Endothelial cell of umbilical vein (primary cell): ENCODE measurements around the gene FBXO24. TPM values are rescaled to one million over a fixed set of nuclear protein-coding genes. Genes with fewer than 3 reads are reported as not detected.
A peak's percentile ranks its signal among the peaks of the same experiment; 100 is the strongest.

Source experiments
- BruUV-seq: library from RNA; stranded (reverse); fragments of 400-500 nt; replicated peaks from 2 replicates; lab custom pipeline; 2021; lab: Mats Ljungman, UMichigan
- CTCF ChIA-PET: fragments of 300-600, 350-600 bp; sonication (Branson Sonifier 250); formaldehyde crosslinking; loops from one replicate; lab custom pipeline; 2021; ENCODE audit warnings: antibody characterized with exemption, inconsistent platforms; lab: Charles Lee
- POLR2A ChIA-PET: fragments of 300-600, 350-600 bp; sonication (Branson Sonifier 250); formaldehyde crosslinking; loops from one replicate; lab custom pipeline; 2021; ENCODE audit warnings: antibody characterized with exemption, inconsistent platforms; lab: Charles Lee
- DNase-seq: peaks from one replicate; pipeline ENCODE4 v3.0.0-alpha.2; 2011; ENCODE audit warnings: low read depth, low spot score
- FAIRE-seq: peaks from 2 replicates; lab custom pipeline; 2011; peaks lifted over from hg19 to GRCh38; lab: Jason Lieb, UNC
- H2AFZ ChIP-seq: 2 replicates; pipeline ENCODE4 v1.6.0; 2012; ENCODE audit warnings: low read depth, low read length, control low read depth, inconsistent platforms
- H3K27ac ChIP-seq: 2 replicates; pipeline ENCODE4 v1.5.1; 2011; ENCODE audit warnings: low read depth, mild to moderate bottlenecking, control low read depth, low read length, moderate library complexity; ENCODE audit not compliant: insufficient read depth
- H3K27me3 ChIP-seq, 2 experiments: 2 replicates each; pipeline versions ENCODE4 v1.6.0 to v1.6.1; 2011; ENCODE audit warnings: low read length in 2 of 2, mixed read lengths in 1 of 2; ENCODE audit not compliant: control insufficient read depth in 2 of 2, insufficient read depth in 2 of 2
- H3K36me3 ChIP-seq, 2 experiments: 2 replicates in 1 of 2; 3 replicates in 1 of 2; pipeline ENCODE4 v1.5.1; 2011; ENCODE audit warnings: low read length in 2 of 2, mild to moderate bottlenecking in 1 of 2, moderate library complexity in 1 of 2; ENCODE audit not compliant: control insufficient read depth in 2 of 2, insufficient read depth in 2 of 2; ENCODE audit errors: extremely low read depth in 1 of 2
- H3K4me1 ChIP-seq: 3 replicates; pipeline ENCODE4 v1.5.1; 2011; ENCODE audit warnings: mild to moderate bottlenecking, low read length; ENCODE audit not compliant: control insufficient read depth, insufficient read depth; ENCODE audit errors: extremely low read depth
- H3K4me2 ChIP-seq: 2 replicates; pipeline ENCODE4 v1.6.1; 2011; ENCODE audit warnings: low read length, control low read depth, mixed read lengths; ENCODE audit not compliant: insufficient read depth
- H3K4me3 ChIP-seq, 3 experiments: fragments of 200-600 bp in 1 of 3; sonication (generic), shearing (Covaris generic) in 1 of 3; replicated peaks in 1 of 3; 2 replicates each; pipeline ENCODE4 v1.5.1; 2011 to 2016; ENCODE audit warnings: control low read depth in 3 of 3, low read length in 3 of 3, mild to moderate bottlenecking in 2 of 3, inconsistent platforms in 1 of 3, low read depth in 1 of 3, moderate library complexity in 1 of 3; ENCODE audit not compliant: insufficient read depth in 1 of 3
- H3K79me2 ChIP-seq: 2 replicates; pipeline ENCODE4 v1.6.0; 2012; ENCODE audit warnings: low read length, inconsistent platforms; ENCODE audit not compliant: control insufficient read depth, insufficient read depth
- H3K9ac ChIP-seq: replicated peaks from 2 replicates; pipeline ENCODE3; 2011; ENCODE audit warnings: low read length, control low read depth; ENCODE audit not compliant: insufficient read depth; ENCODE audit errors: extremely low read depth
- H3K9me1 ChIP-seq: replicated peaks from 3 replicates; pipeline ENCODE4 v1.6.0; 2011; ENCODE audit warnings: mild to moderate bottlenecking, low read length; ENCODE audit not compliant: control insufficient read depth, insufficient read depth; ENCODE audit errors: extremely low read depth
- H3K9me3 ChIP-seq: replicated peaks from 2 replicates; pipeline ENCODE4 v1.5.1; 2012; ENCODE audit warnings: low read length, inconsistent platforms; ENCODE audit not compliant: control insufficient read depth, insufficient read depth
- H4K20me1 ChIP-seq: replicated peaks from 2 replicates; pipeline ENCODE3; 2011; ENCODE audit warnings: mild to moderate bottlenecking, low read length; ENCODE audit not compliant: control insufficient read depth, insufficient read depth; ENCODE audit errors: extremely low read depth
- EZH2 ChIP-seq: IDR thresholded peaks from 2 replicates; pipeline ENCODE4 v1.6.1; 2012; ENCODE audit warnings: borderline replicate concordance, low read depth, mild to moderate bottlenecking, moderate library complexity, low read length, inconsistent platforms; ENCODE audit not compliant: severe bottlenecking
- FOS ChIP-seq: IDR thresholded peaks from 2 replicates; pipeline ENCODE4 v1.6.1; 2011; ENCODE audit warnings: mild to moderate bottlenecking, low read length, moderate library complexity, borderline replicate concordance; ENCODE audit not compliant: insufficient read depth
- GATA2 ChIP-seq: IDR thresholded peaks from 2 replicates; pipeline ENCODE4 v1.7.0; 2011; ENCODE audit warnings: low read depth, mild to moderate bottlenecking, moderate library complexity, mixed read lengths, low read length; ENCODE audit not compliant: insufficient read length, insufficient read depth
- JUN ChIP-seq: IDR thresholded peaks from 2 replicates; pipeline ENCODE4 v1.6.1; 2011; ENCODE audit warnings: borderline replicate concordance, low read depth; ENCODE audit not compliant: insufficient read length, insufficient read depth
- MYC ChIP-seq: IDR thresholded peaks from one replicate; pipeline ENCODE4 v1.6.1; 2011; ENCODE audit warnings: mild to moderate bottlenecking, low read depth, low read length
- POLR2A ChIP-seq: IDR thresholded peaks from 2 replicates; pipeline ENCODE4 v1.6.1; 2012; ENCODE audit warnings: low read depth, mild to moderate bottlenecking, control low read depth, low read length
- POLR2AphosphoS5 ChIP-seq: IDR thresholded peaks from 2 replicates; pipeline ENCODE4 v1.6.1; 2012; ENCODE audit warnings: low read depth, mild to moderate bottlenecking, control low read depth, low read length, moderate library complexity; ENCODE audit not compliant: insufficient read depth
- dilution Hi-C: fragments of 300-500 bp; cut with MboI; formaldehyde crosslinking; loops from one replicate; pipeline ENCODE4 v1.15.0; 2019; ENCODE audit warnings: low sequenced_read_pairs; ENCODE audit not compliant: extremely low pct_ligation_motif_present
- intact Hi-C: fragments of 100-400 bp; cut with micrococcal nuclease; formaldehyde crosslinking; loops from one replicate; pipeline ENCODE4 v1.10.0; 2022
- polyA plus RNA-seq, 4 experiments: library from polyadenylated mRNA; depleted of rRNA in 3 of 4; stranded (reverse) in 3 of 4; unstranded in 1 of 4; fragments of >200 nt; gene quantifications; 2 replicates each; pipeline versions ENCODE4 v1.2.1 to v1.2.3, GENCODE V29; 2011 to 2012; ENCODE audit warnings: missing spikeins in 1 of 4
- total RNA-seq: library from RNA; stranded (reverse); gene quantifications from 2 replicates; pipeline ENCODE4 v1.2.3, GENCODE V29; 2021
- TF ChIP-seq, protein P1 (sequence below): IDR thresholded peaks from 2 replicates; pipeline ENCODE4 v1.6.1; 2011; ENCODE audit not compliant: insufficient read depth, insufficient read length
- TF ChIP-seq, protein P2 (sequence below), 2 donors: IDR thresholded peaks; 1 replicate in 1 of 2; 2 replicates in 1 of 2; pipeline ENCODE4 v1.5.1; 2011; ENCODE audit warnings: low read length in 2 of 2, mild to moderate bottlenecking in 2 of 2, moderate library complexity in 2 of 2, control low read depth in 1 of 2, inconsistent platforms in 1 of 2, low read depth in 1 of 2; ENCODE audit not compliant: insufficient read depth in 1 of 2; ENCODE audit errors: extremely low read depth in 1 of 2

Gene FBXO24
- total and polyA plus RNA-seq, 2 donors (not counting 3 experiments of a cell fraction or from before 2014, with no cell fraction given): 0.37 to 0.38 TPM

DNA sequence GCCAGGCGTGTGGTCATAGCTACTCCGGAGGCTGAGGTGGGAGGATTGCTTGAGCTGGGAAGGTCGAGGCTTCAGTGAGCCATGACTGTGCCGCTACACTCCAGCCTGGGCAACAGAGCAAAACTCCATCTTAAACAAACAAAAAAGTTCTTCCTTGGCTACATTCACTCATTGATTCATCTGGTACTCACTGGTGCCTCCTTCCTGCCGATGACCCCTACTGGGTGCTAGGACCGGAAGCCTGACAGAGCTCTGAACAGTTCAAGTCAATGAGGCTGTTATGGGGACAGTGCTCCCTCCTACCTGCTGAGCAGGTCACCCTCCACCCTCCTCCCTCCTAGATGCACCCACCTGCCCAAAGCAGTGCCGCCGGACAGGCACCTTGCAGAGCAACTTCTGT, 21.0 kb downstream of the FBXO24 start:
- CTCF ChIA-PET: interaction anchor here (0.5 to 1.9 kb wide), 2 partner anchors 19 to 56 kb away, joined by 3 to 5 read pairs; no protein-coding TSS in a partner anchor

More for the DNA sequence above, 21.0 kb downstream of the FBXO24 start:
- Histone ChIP-seq H3K36me3 (no peaks in the 10 kb centered on the region), H3K4me3 (no peak overlapping the region), H3K9ac (no peak overlapping the region), H3K4me2 (no peak overlapping the region), H3K4me1 (peaks cover 25% of the 10 kb centered on the region), H2AFZ (no peak overlapping the region), H3K79me2 (no peaks in the 10 kb centered on the region), H3K27me3 (no peaks in the 10 kb centered on the region), H3K9me1 (no peaks in the 10 kb centered on the region), H3K27ac (no peak overlapping the region), H3K9me3 (no peaks in the 10 kb centered on the region), H4K20me1 (no peaks in the 10 kb centered on the region)
- DNase-seq: no peak
- peak; percentile 66 for FAIRE-seq
- POLR2A ChIA-PET: interaction anchor here (0.7 kb wide), 1 partner anchor 30 kb away, joined by 4 read pairs; no protein-coding TSS in a partner anchor
- BruUV-seq: no TSS peak
- dilution Hi-C loops: no loop called here
- intact Hi-C loops: no loop called here
- no peak for TF ChIP-seq GATA2
- no peak for TF ChIP-seq POLR2A
- TF ChIP-seq POLR2AphosphoS5: no peak
- TF ChIP-seq, protein P1, sequence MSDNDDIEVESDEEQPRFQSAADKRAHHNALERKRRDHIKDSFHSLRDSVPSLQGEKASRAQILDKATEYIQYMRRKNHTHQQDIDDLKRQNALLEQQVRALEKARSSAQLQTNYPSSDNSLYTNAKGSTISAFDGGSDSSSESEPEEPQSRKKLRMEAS: no peak
- no peak for TF ChIP-seq MYC
- no peak for TF ChIP-seq JUN
- no peak for TF ChIP-seq FOS
- TF ChIP-seq, protein P2, sequence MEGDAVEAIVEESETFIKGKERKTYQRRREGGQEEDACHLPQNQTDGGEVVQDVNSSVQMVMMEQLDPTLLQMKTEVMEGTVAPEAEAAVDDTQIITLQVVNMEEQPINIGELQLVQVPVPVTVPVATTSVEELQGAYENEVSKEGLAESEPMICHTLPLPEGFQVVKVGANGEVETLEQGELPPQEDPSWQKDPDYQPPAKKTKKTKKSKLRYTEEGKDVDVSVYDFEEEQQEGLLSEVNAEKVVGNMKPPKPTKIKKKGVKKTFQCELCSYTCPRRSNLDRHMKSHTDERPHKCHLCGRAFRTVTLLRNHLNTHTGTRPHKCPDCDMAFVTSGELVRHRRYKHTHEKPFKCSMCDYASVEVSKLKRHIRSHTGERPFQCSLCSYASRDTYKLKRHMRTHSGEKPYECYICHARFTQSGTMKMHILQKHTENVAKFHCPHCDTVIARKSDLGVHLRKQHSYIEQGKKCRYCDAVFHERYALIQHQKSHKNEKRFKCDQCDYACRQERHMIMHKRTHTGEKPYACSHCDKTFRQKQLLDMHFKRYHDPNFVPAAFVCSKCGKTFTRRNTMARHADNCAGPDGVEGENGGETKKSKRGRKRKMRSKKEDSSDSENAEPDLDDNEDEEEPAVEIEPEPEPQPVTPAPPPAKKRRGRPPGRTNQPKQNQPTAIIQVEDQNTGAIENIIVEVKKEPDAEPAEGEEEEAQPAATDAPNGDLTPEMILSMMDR (IDR thresholded peaks at IDR 0.05; ENCODE audit: extremely low read depth in 1 of 2, insufficient read depth in 1 of 2, low read depth in 1 of 2, low read length in 2 of 2): no peak
- no peak for TF ChIP-seq EZH2
